Esophagus muscularis mucosa (tissue), 4 donors: Measurements from ENCODE around the gene RBM11. TPM values are rescaled to one million over a fixed set of nuclear protein-coding genes. Genes with fewer than 3 reads are reported as not detected.

ENCODE experiments used
- DNase-seq: peaks from one replicate; pipeline ENCODE4 v3.0.0-alpha.2; 2017; ENCODE audit errors: extremely low spot score
- H3K27ac ChIP-seq, 4 donors: fragments of 200-600 bp; sonication (generic); replicated peaks in 1 of 4; 1 replicate in 3 of 4; 2 replicates in 1 of 4; pipeline ENCODE4 v1.5.1; 2016 to 2019; ENCODE audit warnings: mild to moderate bottlenecking in 1 of 4
- H3K27me3 ChIP-seq, 4 donors: fragments of 200-600 bp; sonication (generic); one replicate each; pipeline versions ENCODE4 v1.5.1 to v1.6.0; 2016 to 2019
- H3K36me3 ChIP-seq, 4 donors: fragments of 200-600 bp; sonication (generic); one replicate each; pipeline ENCODE4 v1.5.1; 2016 to 2019
- H3K4me1 ChIP-seq, 4 donors: fragments of 200-600 bp; sonication (generic); one replicate each; pipeline ENCODE4 v1.5.1; 2016 to 2019
- H3K4me3 ChIP-seq, 4 donors: fragments of 200-600 bp; sonication (generic); 1 replicate in 2 of 4; 2 replicates in 2 of 4; pipeline ENCODE4 v1.5.1; 2016 to 2019; ENCODE audit warnings: mild to moderate bottlenecking in 4 of 4, moderate library complexity in 1 of 4
- H3K9me3 ChIP-seq, 4 donors: fragments of 200-600 bp; sonication (generic); 1 replicate in 3 of 4; 2 replicates in 1 of 4; pipeline ENCODE4 v1.5.1; 2016 to 2019
- EP300 ChIP-seq: sonication (generic); formaldehyde crosslinking; IDR thresholded peaks from one replicate; pipeline ENCODE4 v1.6.1; 2017; ENCODE audit warnings: antibody characterized with exemption
- POLR2A ChIP-seq: fragments of 450-650 bp; IDR thresholded peaks from one replicate; pipeline ENCODE4 v1.6.1; 2017; ENCODE audit warnings: antibody characterized with exemption, moderate library complexity, mild to moderate bottlenecking, low read depth
- POLR2AphosphoS5 ChIP-seq, 2 donors: sonication (generic); formaldehyde crosslinking; IDR thresholded peaks; one replicate each; pipeline ENCODE4 v1.6.1; 2017; ENCODE audit warnings: antibody characterized with exemption in 2 of 2
- WGBS: methylation state at CpG from one replicate; pipeline ENCODE4 v1.1.5; 2018; 5-methylcytosine and 5-hydroxymethylcytosine counted together
- intact Hi-C: fragments of 100-400 bp; cut with DNase I; formaldehyde crosslinking; loops from one replicate; pipeline ENCODE4 v1.15.1; 2023
- total RNA-seq, 4 donors: library from RNA; depleted of rRNA; stranded (reverse); fragments of >200 nt; gene quantifications; one replicate each; pipeline versions ENCODE4 v1.1.0 to v1.2.1, GENCODE V29; 2016
- TF ChIP-seq, protein P1 (sequence below), 3 experiments: fragments of 200-600 bp in 2 of 3; fragments of 450-650 bp in 1 of 3; sonication (generic) in 2 of 3; IDR thresholded peaks; one replicate each; pipeline ENCODE4 v1.5.1; 2017 to 2019; ENCODE audit warnings: antibody characterized with exemption in 3 of 3, mild to moderate bottlenecking in 2 of 3, moderate library complexity in 1 of 3

Gene RBM11
- total RNA-seq, 4 donors from 2014 or later = 0.29 to 1.6 (median 0.62) TPM

DNA sequence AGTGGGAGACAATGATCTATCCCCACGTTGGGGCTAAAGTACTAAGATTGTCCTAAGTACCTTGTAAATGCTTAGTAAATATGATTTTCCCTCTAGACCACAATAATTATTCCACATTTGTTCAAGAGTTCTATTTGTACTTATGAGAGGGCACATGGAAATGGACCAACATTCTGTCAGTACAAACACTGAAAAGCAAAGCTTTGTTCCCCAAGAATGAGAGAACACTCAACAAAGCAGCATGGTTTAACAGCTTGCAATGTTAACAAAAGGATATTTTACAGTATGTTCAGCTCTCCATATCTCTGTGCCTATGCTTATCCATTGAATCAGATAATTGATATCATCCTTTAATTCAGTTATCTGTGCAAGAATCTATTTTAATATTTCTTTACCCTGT lies 35.4 kb downstream of the RBM11 start:
- intact Hi-C loops = loop anchor here (10.0 kb wide), 1 partner anchor 1343 kb away; no protein-coding TSS in a partner anchor
- TF ChIP-seq POLR2A = no peak
- TF ChIP-seq POLR2AphosphoS5 (IDR thresholded peaks at IDR 0.05) = no peak
- TF ChIP-seq, protein P1, sequence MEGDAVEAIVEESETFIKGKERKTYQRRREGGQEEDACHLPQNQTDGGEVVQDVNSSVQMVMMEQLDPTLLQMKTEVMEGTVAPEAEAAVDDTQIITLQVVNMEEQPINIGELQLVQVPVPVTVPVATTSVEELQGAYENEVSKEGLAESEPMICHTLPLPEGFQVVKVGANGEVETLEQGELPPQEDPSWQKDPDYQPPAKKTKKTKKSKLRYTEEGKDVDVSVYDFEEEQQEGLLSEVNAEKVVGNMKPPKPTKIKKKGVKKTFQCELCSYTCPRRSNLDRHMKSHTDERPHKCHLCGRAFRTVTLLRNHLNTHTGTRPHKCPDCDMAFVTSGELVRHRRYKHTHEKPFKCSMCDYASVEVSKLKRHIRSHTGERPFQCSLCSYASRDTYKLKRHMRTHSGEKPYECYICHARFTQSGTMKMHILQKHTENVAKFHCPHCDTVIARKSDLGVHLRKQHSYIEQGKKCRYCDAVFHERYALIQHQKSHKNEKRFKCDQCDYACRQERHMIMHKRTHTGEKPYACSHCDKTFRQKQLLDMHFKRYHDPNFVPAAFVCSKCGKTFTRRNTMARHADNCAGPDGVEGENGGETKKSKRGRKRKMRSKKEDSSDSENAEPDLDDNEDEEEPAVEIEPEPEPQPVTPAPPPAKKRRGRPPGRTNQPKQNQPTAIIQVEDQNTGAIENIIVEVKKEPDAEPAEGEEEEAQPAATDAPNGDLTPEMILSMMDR (IDR thresholded peaks at IDR 0.05) = no peak
- no peak for TF ChIP-seq EP300
- Histone ChIP-seq H3K27me3 (no peaks in the 10 kb centered on the region), H3K36me3 (no peaks in the 10 kb centered on the region), H3K27ac (no peak overlapping the region), H3K4me3 (no peak overlapping the region), H3K9me3 (no peaks in the 10 kb centered on the region), H3K4me1 (no peaks in the 10 kb centered on the region)
- DNase-seq = no peak
- WGBS = 59% methylated on average over 1 of the region's 1 CpG

DNA sequence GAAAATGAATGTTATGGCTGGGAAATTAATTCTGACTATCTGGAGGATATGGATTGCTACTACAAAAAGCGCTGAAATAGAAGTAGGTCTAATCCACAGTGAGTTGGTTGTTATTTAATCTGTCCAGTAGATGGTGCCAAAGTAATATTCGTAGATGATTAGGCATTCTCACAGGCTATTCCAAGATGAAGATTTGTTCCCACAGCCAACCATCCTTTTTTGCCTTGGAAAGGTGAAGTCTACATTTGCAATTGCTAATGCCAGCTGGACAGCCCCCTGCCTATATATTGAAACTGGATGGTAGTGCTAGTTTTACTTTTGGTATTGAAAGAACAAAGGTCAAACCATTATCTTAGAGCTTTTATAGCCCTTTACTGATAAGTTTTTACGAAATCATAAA lies 43.8 kb downstream of the RBM11 start:
- intact Hi-C loops = loop anchor here (10.0 kb wide), 1 partner anchor 1335 kb away; no protein-coding TSS in a partner anchor
- Histone ChIP-seq H3K27me3 (no peaks in the 10 kb centered on the region), H3K4me3 (no peak overlapping the region), H3K4me1 (no peaks in the 10 kb centered on the region), H3K9me3 (no peaks in the 10 kb centered on the region), H3K27ac (no peak overlapping the region), H3K36me3 (no peaks in the 10 kb centered on the region)
- no peak for DNase-seq
- TF ChIP-seq, protein P1 (IDR thresholded peaks at IDR 0.05) = peak; percentile 36 to 59 (median 41)
- no peak for TF ChIP-seq EP300
- WGBS = 37% methylated on average over 3 of the region's 3 CpGs

DNA sequence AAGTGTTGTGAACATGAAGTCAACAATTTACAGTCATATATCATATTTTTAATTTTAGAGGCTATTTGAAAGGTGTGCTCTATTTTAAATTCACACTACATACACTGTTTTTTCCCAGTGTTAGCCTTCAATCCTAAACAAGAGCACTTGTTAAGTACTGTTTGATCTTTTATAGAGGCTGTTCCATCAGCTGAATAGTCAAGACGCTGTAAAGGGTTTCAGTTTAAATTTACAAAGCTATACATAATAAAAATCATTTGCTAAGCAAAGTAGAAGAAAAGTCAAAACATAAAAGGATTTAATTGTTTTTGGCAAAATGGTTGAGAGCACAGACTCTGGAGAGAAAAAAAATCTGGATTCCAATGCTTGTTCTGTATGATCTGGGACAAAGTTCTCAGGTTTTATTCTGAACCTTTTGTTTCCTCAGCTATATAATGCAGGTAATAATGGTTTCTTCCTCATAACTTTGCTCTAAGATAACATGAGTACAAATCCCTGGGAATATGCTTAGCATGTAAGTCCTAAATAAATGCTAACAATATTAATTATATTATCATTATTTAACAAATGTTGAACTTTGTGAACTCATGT lies 44.3 kb downstream of the RBM11 start:
- no peaks in the 10 kb centered on the region for H3K9me3 ChIP-seq
- H3K4me1 ChIP-seq = no peaks in the 10 kb centered on the region
- TF ChIP-seq EP300 = no peak
- TF ChIP-seq POLR2AphosphoS5 (IDR thresholded peaks at IDR 0.05) = no peak
- no peak for TF ChIP-seq POLR2A
- TF ChIP-seq, protein P1 (IDR thresholded peaks at IDR 0.05) = no peak
- WGBS = 39% methylated on average over 1 of the region's 1 CpG
- no peak overlapping the region for H3K27ac ChIP-seq
- DNase-seq = no peak
- H3K4me3 ChIP-seq = no peak overlapping the region
- no peaks in the 10 kb centered on the region for H3K36me3 ChIP-seq
- no peaks in the 10 kb centered on the region for H3K27me3 ChIP-seq
- intact Hi-C loops = no loop called here

DNA sequence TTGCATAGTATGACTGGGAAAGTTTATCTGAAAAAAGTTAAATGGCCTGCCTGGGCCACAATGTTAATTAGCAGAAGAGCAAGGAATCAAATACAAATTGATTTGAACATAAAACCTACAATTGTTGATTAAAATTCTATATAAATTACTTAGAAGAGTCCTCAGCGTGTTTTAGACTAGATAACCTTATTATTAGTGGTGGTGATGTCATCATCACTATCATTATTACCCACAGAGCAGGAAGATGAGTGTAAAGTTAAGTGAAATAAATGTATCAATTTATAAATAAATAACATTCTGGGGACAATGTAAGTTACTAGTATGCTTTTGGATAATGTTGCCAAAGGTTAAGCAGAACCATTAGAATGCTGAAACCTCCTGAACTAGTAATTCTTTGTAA lies 46.1 kb downstream of the RBM11 start:
- no peaks in the 10 kb centered on the region for H3K36me3 ChIP-seq
- intact Hi-C loops = no loop called here
- no peaks in the 10 kb centered on the region for H3K4me1 ChIP-seq
- H3K27ac ChIP-seq = no peak overlapping the region
- H3K9me3 ChIP-seq = no peaks in the 10 kb centered on the region
- no peak for TF ChIP-seq POLR2A
- no peak for TF ChIP-seq EP300
- no peak for TF ChIP-seq POLR2AphosphoS5 (IDR thresholded peaks at IDR 0.05)
- TF ChIP-seq, protein P1 (IDR thresholded peaks at IDR 0.05) = no peak
- no peaks in the 10 kb centered on the region for H3K27me3 ChIP-seq
- H3K4me3 ChIP-seq = no peak overlapping the region
- 42% methylated on average over 1 of the region's 1 CpG for WGBS
- DNase-seq = no peak

DNA sequence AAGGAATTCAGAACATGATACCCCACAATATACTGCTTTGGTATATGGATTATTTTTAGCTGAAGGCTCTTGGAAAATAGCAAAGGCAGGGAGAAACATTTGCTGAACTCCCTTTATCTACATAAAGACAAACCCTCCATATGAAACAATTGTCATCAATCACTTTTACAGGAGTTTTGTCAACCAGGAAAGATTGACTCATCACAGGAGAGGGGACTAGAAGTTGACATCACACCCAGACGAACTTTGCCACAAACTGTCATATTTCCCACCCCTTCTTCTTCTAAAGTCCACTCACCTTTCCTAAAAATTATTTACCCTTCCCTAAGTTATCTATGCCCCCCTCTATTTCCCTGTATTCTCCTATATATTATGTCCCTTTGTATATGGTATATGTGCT lies 47.9 kb downstream of the RBM11 start:
- H3K27ac ChIP-seq = no peak overlapping the region
- H3K4me1 ChIP-seq = no peaks in the 10 kb centered on the region
- H3K9me3 ChIP-seq = no peaks in the 10 kb centered on the region
- TF ChIP-seq POLR2AphosphoS5 (IDR thresholded peaks at IDR 0.05) = no peak
- TF ChIP-seq, protein P1 (IDR thresholded peaks at IDR 0.05) = no peak
- TF ChIP-seq EP300 = no peak
- no peak for TF ChIP-seq POLR2A
- no peak overlapping the region for H3K4me3 ChIP-seq
- intact Hi-C loops = no loop called here
- no peak for DNase-seq
- 52% methylated on average over 1 of the region's 1 CpG for WGBS
- H3K27me3 ChIP-seq = no peaks in the 10 kb centered on the region
- no peaks in the 10 kb centered on the region for H3K36me3 ChIP-seq
